Lower lobe of right lung (tissue), 2 donors: ENCODE results near the gene CHD2. TPM values are rescaled to one million over a fixed set of nuclear protein-coding genes. Genes with fewer than 3 reads are reported as not detected.

Experiments used
- ATAC-seq, 2 donors: fragments of 200-7000 bp; cut with Tn5 transposase; one replicate each; pipeline ENCODE4 v1.9.1; 2020 to 2022; ENCODE audit warnings: mild to moderate bottlenecking in 2 of 2, moderate library complexity in 2 of 2
- DNase-seq: peaks from one replicate; pipeline ENCODE4 v3.0.0-alpha.2; 2020
- H3K27ac ChIP-seq: fragments of 200-600 bp; one replicate; pipeline ENCODE4 v1.8.0; 2022
- H3K27me3 ChIP-seq: fragments of 200-600 bp; one replicate; pipeline ENCODE4 v1.8.0; 2022; ENCODE audit warnings: low read depth
- H3K36me3 ChIP-seq: fragments of 200-600 bp; one replicate; pipeline ENCODE4 v1.8.0; 2022; ENCODE audit warnings: mild to moderate bottlenecking
- H3K4me1 ChIP-seq: fragments of 200-600 bp; one replicate; pipeline ENCODE4 v1.8.0; 2022
- H3K4me3 ChIP-seq: fragments of 200-600 bp; one replicate; pipeline ENCODE4 v1.8.0; 2022; ENCODE audit warnings: mild to moderate bottlenecking
- H3K9me3 ChIP-seq: fragments of 200-600 bp; one replicate; pipeline ENCODE4 v1.8.0; 2022
- intact Hi-C: fragments of 100-400 bp; cut with DNase I; formaldehyde crosslinking; loops from one replicate; pipeline ENCODE4 v1.11.0; 2022
- total RNA-seq: library from RNA; stranded (reverse); fragmentation: NEBNext Ultra II Directional; extraction: Animal tissue kit (Norgen Biotek cat#: 25700); gene quantifications from one replicate; pipeline ENCODE4 v1.2.1, GENCODE V29; 2021
- TF ChIP-seq, protein P1 (sequence below): fragments of 200-600 bp; IDR thresholded peaks from one replicate; pipeline ENCODE4 v1.8.0; 2022; ENCODE audit warnings: antibody characterized with exemption, mild to moderate bottlenecking
- donor health status: DM: no; HTN: yes; CAD: no; lungs with severe emphysema.

CHD2 gene
- total RNA-seq, 1 donor from 2014 or later = 158 TPM

DNA sequence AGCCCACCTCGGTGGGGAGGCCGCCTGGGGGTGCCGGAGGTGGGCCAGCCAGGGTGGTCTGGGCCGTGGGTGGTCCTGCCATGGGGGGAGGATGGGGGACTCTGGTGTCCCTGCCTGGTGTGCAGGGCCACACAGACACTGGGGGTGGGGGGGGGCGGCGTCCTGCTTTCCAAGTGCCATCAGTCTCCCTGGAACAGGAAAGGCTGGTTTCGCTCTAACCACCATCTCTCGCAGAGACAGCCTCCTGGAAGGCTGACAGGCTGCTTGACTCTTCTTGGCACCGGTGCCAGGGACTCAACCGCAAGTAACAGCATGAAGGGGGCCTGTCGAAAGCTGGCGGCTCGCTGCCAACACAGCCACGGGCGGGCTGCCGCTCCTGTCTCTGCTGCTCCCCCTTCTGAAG is 148.6 kb downstream of the CHD2 start:
- TF ChIP-seq, protein P1, sequence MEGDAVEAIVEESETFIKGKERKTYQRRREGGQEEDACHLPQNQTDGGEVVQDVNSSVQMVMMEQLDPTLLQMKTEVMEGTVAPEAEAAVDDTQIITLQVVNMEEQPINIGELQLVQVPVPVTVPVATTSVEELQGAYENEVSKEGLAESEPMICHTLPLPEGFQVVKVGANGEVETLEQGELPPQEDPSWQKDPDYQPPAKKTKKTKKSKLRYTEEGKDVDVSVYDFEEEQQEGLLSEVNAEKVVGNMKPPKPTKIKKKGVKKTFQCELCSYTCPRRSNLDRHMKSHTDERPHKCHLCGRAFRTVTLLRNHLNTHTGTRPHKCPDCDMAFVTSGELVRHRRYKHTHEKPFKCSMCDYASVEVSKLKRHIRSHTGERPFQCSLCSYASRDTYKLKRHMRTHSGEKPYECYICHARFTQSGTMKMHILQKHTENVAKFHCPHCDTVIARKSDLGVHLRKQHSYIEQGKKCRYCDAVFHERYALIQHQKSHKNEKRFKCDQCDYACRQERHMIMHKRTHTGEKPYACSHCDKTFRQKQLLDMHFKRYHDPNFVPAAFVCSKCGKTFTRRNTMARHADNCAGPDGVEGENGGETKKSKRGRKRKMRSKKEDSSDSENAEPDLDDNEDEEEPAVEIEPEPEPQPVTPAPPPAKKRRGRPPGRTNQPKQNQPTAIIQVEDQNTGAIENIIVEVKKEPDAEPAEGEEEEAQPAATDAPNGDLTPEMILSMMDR = no peak
- Histone ChIP-seq H3K9me3 (peaks cover 5% of the 10 kb centered on the region), H3K27ac (no peak overlapping the region), H3K27me3 (no peaks in the 10 kb centered on the region), H3K4me3 (no peak overlapping the region), H3K36me3 (peaks cover 8% of the 10 kb centered on the region), H3K4me1 (peaks cover 22% of the 10 kb centered on the region)
- ATAC-seq (peak; percentile 44 to 45), DNase-seq (peak; percentile 80)
- intact Hi-C loops = no loop called here

- Histone ChIP-seq H3K27ac (no peak overlapping the region), H3K27me3 (no peaks in the 10 kb centered on the region), H3K4me3 (no peak overlapping the region), H3K9me3 (peaks cover 5% of the 10 kb centered on the region), H3K4me1 (peaks cover 22% of the 10 kb centered on the region), H3K36me3 (peaks cover 8% of the 10 kb centered on the region)
- DNase-seq (no peak), ATAC-seq (no peak)
- intact Hi-C loops = no loop called here
- TF ChIP-seq, protein P1 = no peak
Observed at GRCh38 chr15:93049233-93049632, 149.1 kb downstream of the CHD2 start.

DNA sequence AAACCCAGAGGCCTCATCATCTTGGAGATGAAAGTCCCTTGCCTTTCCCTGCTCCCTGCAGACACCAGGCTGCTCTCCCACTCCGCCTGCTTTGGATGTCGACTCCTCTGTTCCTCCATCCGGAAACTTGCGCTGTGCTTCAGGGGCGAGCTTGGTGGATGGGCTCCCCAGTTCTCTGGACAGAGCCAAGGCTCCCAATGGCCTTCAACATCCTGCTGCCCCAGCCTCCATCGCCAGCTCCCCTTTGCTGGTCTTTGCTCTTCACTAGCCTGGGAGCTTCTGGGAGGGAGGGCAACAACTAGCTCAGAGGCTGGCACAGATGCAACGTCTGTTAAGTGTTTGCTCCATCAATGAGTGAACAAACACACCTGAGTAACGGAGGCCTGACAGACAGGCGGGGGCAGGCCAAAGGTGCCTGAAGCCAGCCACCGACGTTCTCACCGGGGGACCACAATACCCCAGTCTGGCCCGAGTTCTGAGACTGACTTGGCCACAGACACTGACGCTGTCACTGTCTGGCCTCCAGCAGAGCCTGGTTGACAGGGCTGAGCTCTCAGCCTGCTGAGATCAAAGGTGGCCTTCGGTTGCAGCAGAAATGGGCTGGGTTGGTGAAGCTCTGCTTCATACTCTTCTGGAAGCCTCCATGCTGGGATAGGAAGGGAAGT is 149.9 kb downstream of the CHD2 start:
- ATAC-seq (peak; percentile 65 to 75), DNase-seq (no peak)
- Histone ChIP-seq H3K27ac (no peak overlapping the region), H3K27me3 (no peaks in the 10 kb centered on the region), H3K36me3 (peaks cover under 1% of the 10 kb centered on the region), H3K9me3 (peaks cover 5% of the 10 kb centered on the region), H3K4me3 (no peak overlapping the region), H3K4me1 (peaks cover 22% of the 10 kb centered on the region)
- intact Hi-C loops = no loop called here
- TF ChIP-seq, protein P1 = no peak

DNA sequence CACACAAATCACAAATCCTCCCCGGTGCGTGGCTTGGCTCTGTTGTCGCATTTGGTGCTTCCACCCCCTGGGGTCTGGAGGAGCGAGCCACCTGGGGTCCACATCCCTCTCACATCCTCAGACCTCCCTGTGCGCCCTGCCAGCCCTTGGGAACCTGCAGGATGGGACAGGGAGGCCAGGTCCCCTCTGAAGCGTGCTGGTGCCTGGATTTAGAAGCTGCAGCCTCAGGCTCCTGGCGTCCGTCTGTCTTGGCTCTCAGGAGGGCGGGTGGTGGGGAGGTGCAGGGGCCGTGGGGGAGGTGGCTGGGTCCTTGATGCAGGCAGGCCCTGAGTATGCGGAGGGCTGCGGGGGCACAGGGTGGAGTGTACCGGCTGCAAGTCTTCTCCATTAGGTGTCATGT is 150.5 kb downstream of the CHD2 start:
- H3K27ac ChIP-seq = no peak overlapping the region
- H3K36me3 ChIP-seq = no peaks in the 10 kb centered on the region
- no peak for DNase-seq
- intact Hi-C loops = no loop called here
- no peak for ATAC-seq
- peaks cover 22% of the 10 kb centered on the region for H3K4me1 ChIP-seq
- H3K4me3 ChIP-seq = no peak overlapping the region
- H3K9me3 ChIP-seq = peaks cover 5% of the 10 kb centered on the region
- TF ChIP-seq, protein P1 = no peak
- H3K27me3 ChIP-seq = no peaks in the 10 kb centered on the region

DNA sequence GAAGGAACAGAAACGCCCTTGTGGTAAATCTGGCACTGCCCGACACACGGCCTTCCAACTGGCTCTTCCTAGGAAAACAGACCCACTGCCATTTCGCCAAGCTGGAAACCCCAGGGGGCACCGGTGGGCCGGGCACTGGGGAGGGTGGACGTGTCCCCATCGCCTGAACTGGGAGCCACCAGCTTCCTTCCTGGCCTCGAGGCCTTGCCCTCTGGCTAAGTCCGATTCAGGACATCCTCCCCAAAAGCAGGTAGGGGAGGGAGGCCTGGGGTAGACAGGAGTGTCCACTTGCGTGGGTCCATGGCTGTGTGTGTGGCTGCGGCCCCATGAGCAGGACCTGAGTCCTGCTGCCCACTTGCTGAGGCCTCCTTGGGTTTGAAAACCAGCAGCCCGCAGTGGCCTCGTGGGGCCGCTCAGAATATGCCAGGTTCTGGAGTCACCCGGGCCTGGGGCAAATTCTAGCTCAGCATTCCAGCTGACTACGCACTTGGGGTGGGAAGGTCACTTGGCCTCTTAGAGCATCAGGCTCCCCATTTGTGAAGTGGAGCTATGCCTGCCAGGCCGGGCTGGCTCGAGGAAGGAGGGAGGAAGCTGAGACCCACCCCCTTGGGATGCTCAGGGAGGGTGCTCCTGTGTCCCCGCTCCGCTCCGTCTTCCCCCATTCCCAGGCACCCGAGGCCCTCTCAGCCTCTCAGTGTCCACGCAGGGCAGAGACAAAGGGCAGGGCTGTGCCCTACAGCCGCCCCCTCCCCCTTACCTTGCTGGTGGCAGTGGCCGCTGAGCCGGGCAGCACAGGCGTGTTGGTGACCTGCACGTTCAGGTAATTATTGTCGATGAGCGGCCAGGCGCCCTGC is 151.3 kb downstream of the CHD2 start:
- intact Hi-C loops = no loop called here
- H3K4me3 ChIP-seq = no peak overlapping the region
- peaks cover 22% of the 10 kb centered on the region for H3K4me1 ChIP-seq
- DNase-seq (no peak), ATAC-seq (no peak)
- H3K27me3 ChIP-seq = no peaks in the 10 kb centered on the region
- no peaks in the 10 kb centered on the region for H3K36me3 ChIP-seq
- peaks cover under 1% of the 10 kb centered on the region for H3K9me3 ChIP-seq
- no peak overlapping the region for H3K27ac ChIP-seq
- TF ChIP-seq, protein P1 = no peak
